ENCODE measurements around the gene LMBRD2. TPM values are rescaled to one million over a fixed set of nuclear protein-coding genes. Genes with fewer than 3 reads are reported as not detected.

Gene LMBRD2
- total and polyA plus RNA-seq, 10 of the 15 experiments (the other 5 are each of a cell fraction or from before 2014, with no cell fraction given): 0.90 to 9.8 (median 6.5) TPM

DNA sequence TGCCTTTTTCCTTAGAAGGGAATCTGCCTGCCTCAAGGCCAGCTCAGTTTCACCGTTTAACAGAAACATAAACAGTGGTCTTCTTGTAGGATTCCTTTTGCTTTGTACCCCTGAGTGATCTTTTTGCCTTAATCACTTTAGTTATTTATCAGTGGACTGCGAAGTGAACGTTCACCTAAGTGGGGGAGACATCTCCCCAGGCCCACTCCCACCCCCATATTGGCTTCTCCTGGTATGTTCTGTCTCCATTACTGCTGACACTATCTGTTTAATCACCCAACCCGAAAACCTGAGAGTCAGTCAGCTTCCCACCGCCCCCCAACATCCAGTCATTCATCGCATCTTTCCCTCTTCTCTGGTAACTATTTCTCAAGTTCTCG lies 1.6 kb upstream of the LMBRD2 start:
- H3K4me2 ChIP-seq (ENCODE audit: control insufficient read depth, insufficient read depth): peak overlapping the region; percentile 66
- ChIA-PET SMC1A (ENCODE audit: uncharacterized antibody, unreplicated experiment) (interaction anchor here (0.8 to 5.5 kb wide), 4 partner anchors 24 to 88 kb away, joined by 3 to 23 read pairs (median 4); partner anchors contain the start of gene NADK2), RAD21 (ENCODE audit: unreplicated experiment) (interaction anchor here (1.4 to 2.1 kb wide), 3 partner anchors 12 to 88 kb away, joined by 5 to 14 read pairs (median 5); partner anchors contain the start of gene NADK2), CTCF (interaction anchor here (0.9 to 2.8 kb wide), 6 partner anchors 11 to 540 kb away, joined by 3 to 13 read pairs (median 6); partner anchors contain the start of gene NADK2), POLR2A (interaction anchor here (0.6 to 1.4 kb wide), 3 partner anchors 16 to 1727 kb away, joined by 3 to 5 read pairs (median 3); no protein-coding TSS in a partner anchor)
- no peak for FAIRE-seq
- in situ Hi-C loops (cut with MboI) (no loop called here), intact Hi-C loops (cut with micrococcal nuclease; ENCODE audit: unreplicated experiment) (loop anchor here (10.0 kb wide), 2 partner anchors 722 to 1228 kb away; partner anchors contain the start of genes DNAJC21 and NIPBL)
- H3K4me3 ChIP-seq: peak overlapping the region; percentile 36
- WGBS (ENCODE audit: insufficient coverage, insufficient replicate concordance, low lambda C conversion rate, missing lambda C conversion rate): 78% methylated on average over 7 of the region's 7 CpGs
- H3K9ac ChIP-seq (ENCODE audit: control insufficient read depth, insufficient read depth, low read length): peak overlapping the region; percentile 91
- TF ChIP-seq ZSCAN29 (IDR thresholded peaks at IDR 0.05): no peak
- TF ChIP-seq ZNF274 (IDR thresholded peaks at IDR 0.05; ENCODE audit: insufficient read depth, insufficient read length): no peak
- no peak for TF ChIP-seq HDGF (IDR thresholded peaks at IDR 0.05)
- TF ChIP-seq, protein P1, sequence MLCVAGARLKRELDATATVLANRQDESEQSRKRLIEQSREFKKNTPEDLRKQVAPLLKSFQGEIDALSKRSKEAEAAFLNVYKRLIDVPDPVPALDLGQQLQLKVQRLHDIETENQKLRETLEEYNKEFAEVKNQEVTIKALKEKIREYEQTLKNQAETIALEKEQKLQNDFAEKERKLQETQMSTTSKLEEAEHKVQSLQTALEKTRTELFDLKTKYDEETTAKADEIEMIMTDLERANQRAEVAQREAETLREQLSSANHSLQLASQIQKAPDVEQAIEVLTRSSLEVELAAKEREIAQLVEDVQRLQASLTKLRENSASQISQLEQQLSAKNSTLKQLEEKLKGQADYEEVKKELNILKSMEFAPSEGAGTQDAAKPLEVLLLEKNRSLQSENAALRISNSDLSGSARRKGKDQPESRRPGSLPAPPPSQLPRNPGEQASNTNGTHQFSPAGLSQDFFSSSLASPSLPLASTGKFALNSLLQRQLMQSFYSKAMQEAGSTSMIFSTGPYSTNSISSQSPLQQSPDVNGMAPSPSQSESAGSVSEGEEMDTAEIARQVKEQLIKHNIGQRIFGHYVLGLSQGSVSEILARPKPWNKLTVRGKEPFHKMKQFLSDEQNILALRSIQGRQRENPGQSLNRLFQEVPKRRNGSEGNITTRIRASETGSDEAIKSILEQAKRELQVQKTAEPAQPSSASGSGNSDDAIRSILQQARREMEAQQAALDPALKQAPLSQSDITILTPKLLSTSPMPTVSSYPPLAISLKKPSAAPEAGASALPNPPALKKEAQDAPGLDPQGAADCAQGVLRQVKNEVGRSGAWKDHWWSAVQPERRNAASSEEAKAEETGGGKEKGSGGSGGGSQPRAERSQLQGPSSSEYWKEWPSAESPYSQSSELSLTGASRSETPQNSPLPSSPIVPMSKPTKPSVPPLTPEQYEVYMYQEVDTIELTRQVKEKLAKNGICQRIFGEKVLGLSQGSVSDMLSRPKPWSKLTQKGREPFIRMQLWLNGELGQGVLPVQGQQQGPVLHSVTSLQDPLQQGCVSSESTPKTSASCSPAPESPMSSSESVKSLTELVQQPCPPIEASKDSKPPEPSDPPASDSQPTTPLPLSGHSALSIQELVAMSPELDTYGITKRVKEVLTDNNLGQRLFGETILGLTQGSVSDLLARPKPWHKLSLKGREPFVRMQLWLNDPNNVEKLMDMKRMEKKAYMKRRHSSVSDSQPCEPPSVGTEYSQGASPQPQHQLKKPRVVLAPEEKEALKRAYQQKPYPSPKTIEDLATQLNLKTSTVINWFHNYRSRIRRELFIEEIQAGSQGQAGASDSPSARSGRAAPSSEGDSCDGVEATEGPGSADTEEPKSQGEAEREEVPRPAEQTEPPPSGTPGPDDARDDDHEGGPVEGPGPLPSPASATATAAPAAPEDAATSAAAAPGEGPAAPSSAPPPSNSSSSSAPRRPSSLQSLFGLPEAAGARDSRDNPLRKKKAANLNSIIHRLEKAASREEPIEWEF (IDR thresholded peaks at IDR 0.05; ENCODE audit: insufficient replicate concordance, low read depth, low read length): no peak
- TF ChIP-seq E2F8 (IDR thresholded peaks at IDR 0.05; ENCODE audit: low read depth, partially characterized antibody): no peak
- no peak for TF ChIP-seq SIN3A (IDR thresholded peaks at IDR 0.05; ENCODE audit: low read depth, low read length)
- TF ChIP-seq PAX8 (IDR thresholded peaks at IDR 0.05): no peak
- TF ChIP-seq NFIC (IDR thresholded peaks at IDR 0.05; ENCODE audit: low read depth, low read length): no peak
- ATAC-seq: no peak
- no peaks in the 10 kb centered on the region for H4K20me1 ChIP-seq (ENCODE audit: control insufficient read depth, insufficient read depth)
- peak overlapping the region; percentile 8; the same call in 1 of the 2 replicates for H3K27ac ChIP-seq (ENCODE audit: control insufficient read depth, insufficient read depth)
- 0 out of 2 replicates have a peak, but pooled peaks cover 4% of the 10 kb centered on the region for H3K4me1 ChIP-seq (ENCODE audit: control insufficient read depth, insufficient read depth, low read length)
- no peaks in the 10 kb centered on the region for H3K9me3 ChIP-seq (replicated peaks; ENCODE audit: control insufficient read depth, insufficient read depth, low read length)
- no peak overlapping the region; the same call in 1 of the 2 replicates for H2AFZ ChIP-seq (ENCODE audit: control insufficient read depth, low read depth, low read length)
- peaks cover 0 to 2% of the 10 kb centered on the region in 2 experiments; a peak in 2 of 4 replicates for H3K36me3 ChIP-seq (ENCODE audit: control insufficient read depth in 2 of 2, insufficient read depth in 2 of 2, low read length in 1 of 2)
- DNase-seq (ENCODE audit: low read depth, low spot score): no peak
- H3K27me3 ChIP-seq (replicated peaks in 1 of 2; ENCODE audit: control insufficient read depth in 2 of 2, insufficient read depth in 2 of 2, low read length in 1 of 2): no peaks in the 10 kb centered on the region
- H3K79me2 ChIP-seq (ENCODE audit: control insufficient read depth, insufficient read depth, low read length): peaks cover 43% of the 10 kb centered on the region
- BruUV-seq (replicated peaks): no TSS peak
